CD4-positive, alpha-beta T cell treated with Interleukin-2 at 100 ng/mL for 4 hours (primary cell): ENCODE results near the gene GPC3.

ENCODE experiments used
- DNase-seq: peaks from one replicate; pipeline ENCODE4 v3.0.0-alpha.2; 2020; ENCODE audit warnings: low spot score

GPC3 gene

GRCh38 chrX:133513123-133513522 lies 472.3 kb downstream of the GPC3 start:
- DNase-seq = no peak

- no peak for DNase-seq
These were observed 474.4 kb downstream of the GPC3 start for GRCh38 chrX:133511041-133511440.

DNA sequence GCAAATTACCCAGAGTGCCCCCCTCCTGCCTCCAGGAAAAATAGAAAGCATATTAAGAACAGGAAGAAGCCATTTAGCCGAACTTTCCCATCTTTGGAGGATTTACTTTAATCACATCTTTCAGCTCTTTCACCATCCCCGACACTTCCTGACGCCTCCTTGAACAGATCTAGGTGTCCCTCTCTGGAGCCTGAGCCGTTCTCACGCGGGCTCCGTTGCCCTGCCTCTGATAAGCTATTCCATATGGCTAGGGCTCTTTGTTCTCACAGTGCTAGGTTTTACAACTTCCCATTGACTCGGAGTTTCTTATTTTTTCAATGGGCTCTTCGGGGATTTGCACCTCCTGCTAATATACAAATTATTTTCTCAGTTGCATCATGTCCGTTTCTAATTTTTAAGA lies 488.0 kb downstream of the GPC3 start:
- no peak for DNase-seq

DNA sequence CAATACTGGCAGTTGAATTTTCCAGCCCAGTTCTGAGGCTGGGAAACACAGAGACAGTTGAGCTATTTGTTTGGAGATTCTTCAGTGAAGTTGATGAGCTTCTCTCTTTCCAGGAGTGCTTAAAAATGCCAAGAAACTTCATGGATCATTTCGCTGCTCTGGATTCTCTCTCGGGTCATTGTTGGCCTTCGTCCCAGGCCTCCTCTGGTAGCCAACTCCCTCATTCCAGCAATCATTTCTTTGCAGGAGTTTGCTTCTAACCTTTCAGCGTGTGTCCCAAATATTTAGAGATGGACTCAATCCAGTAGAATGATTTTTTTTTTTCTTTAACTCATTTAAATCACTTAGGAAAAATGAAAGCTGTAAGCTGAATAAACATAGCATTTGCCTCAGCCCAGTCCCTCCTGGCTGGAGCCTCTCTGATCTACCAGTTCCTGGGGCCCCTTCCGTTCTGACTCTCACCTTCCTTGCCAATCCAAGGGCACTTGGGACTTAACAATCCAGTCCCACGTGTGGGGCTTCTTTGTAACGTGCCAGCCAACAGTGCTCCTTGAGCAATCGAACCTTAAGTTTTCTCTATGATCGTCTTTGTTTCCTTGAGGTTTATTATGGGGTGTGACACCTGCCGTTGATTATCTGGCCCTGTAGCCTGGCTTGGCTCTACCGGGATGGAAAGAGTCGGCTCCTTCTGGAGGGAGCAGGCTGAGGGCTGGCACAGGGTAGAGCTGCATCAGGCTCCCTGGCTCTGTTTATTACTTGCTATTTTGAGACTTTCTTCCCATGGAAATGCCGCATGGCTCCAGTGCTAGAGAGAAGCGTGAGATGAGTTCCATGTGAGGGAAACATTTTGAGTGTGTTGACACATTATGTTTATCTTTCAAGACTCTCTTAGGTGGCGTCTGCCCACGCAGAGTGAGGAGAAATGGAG lies 489.7 kb downstream of the GPC3 start:
- DNase-seq = no peak

DNA sequence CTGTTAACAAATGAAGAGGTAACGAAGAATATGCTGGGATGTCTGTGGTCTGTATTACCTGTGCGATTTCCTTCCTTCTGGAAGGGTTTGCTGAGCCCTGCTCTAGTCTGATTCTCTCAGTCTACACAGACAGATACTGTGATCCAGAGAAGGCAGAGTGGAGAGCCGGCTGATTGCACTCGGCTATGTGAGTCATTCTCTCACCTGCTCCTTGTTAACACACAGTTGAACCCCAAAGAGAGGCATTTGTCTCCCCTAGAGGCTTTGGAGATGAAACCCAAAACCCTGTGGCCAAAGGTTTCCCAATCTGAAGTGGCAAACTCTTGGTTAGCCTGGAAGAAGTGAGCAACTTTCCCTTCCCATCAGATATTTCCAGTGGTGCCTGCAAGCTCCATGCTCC lies 492.0 kb downstream of the GPC3 start:
- DNase-seq = no peak

DNA sequence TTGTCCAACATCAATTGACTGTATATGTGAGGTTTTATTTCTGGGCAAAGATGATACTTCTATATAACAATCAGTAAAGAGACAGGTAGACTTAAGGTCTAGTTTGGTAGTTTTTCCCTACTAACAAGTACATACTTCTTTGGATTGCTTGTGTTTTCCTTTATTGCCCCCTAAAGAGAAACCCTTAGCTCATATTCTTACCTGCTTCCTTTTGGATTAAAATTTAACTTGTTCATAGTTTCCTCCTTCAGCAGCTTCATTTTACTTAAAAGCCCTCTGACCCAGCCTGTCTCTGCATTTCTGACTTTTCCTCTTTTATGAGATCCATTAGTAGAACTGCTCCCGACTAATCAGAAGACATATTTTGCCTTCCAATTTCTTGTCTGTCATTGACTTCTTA lies 494.4 kb downstream of the GPC3 start:
- no peak for DNase-seq
